Keratinocyte (primary cell): ENCODE measurements around the gene TMEM18. TPM values are rescaled to one million over a fixed set of nuclear protein-coding genes. Genes with fewer than 3 reads are reported as not detected.

Experiments
- DNase-seq: peaks from one replicate; pipeline ENCODE4 v3.0.0-alpha.2; 2011; ENCODE audit warnings: low read depth, missing footprints, low spot score
- FAIRE-seq: peaks from 2 replicates; lab custom pipeline; 2011; peaks lifted over from hg19 to GRCh38; lab: Jason Lieb, UNC
- H2AFZ ChIP-seq: 2 replicates; pipeline ENCODE4 v1.6.0; 2012; ENCODE audit warnings: low read length, control low read depth, inconsistent platforms; ENCODE audit not compliant: control insufficient read depth
- H3K27ac ChIP-seq: 2 replicates; pipeline ENCODE4 v1.5.1; 2011; ENCODE audit warnings: low read length; ENCODE audit not compliant: control insufficient read depth, insufficient read depth
- H3K27me3 ChIP-seq: 3 replicates; pipeline ENCODE4 v1.6.0; 2011; ENCODE audit warnings: low read length; ENCODE audit not compliant: control insufficient read depth, insufficient read depth; ENCODE audit errors: extremely low read depth
- H3K36me3 ChIP-seq, 2 experiments: 2 replicates in 1 of 2; 3 replicates in 1 of 2; pipeline ENCODE4 v1.5.1; 2011; ENCODE audit warnings: low read length in 2 of 2, mild to moderate bottlenecking in 1 of 2; ENCODE audit not compliant: control insufficient read depth in 2 of 2, insufficient read depth in 2 of 2; ENCODE audit errors: extremely low read depth in 1 of 2
- H3K4me1 ChIP-seq: 3 replicates; pipeline ENCODE4 v1.5.1; 2011; ENCODE audit warnings: low read length; ENCODE audit not compliant: control insufficient read depth, insufficient read depth; ENCODE audit errors: extremely low read depth
- H3K4me2 ChIP-seq: 3 replicates; pipeline ENCODE4 v1.6.0; 2011; ENCODE audit warnings: low read depth, low read length; ENCODE audit not compliant: control insufficient read depth, insufficient read depth; ENCODE audit errors: extremely low read depth
- H3K4me3 ChIP-seq, 3 experiments: fragments of 200-600 bp in 1 of 3; sonication (generic) in 1 of 3; 2 replicates in 2 of 3; 3 replicates in 1 of 3; pipeline ENCODE4 v1.5.1; 2011 to 2016; ENCODE audit warnings: low read length in 3 of 3, mild to moderate bottlenecking in 3 of 3, control low read depth in 2 of 3, inconsistent platforms in 1 of 3, low read depth in 1 of 3, mixed read lengths in 1 of 3, mixed run types in 1 of 3, moderate library complexity in 1 of 3; ENCODE audit not compliant: control insufficient read depth in 2 of 3, insufficient read depth in 2 of 3; ENCODE audit errors: extremely low read depth in 1 of 3
- H3K79me2 ChIP-seq: 2 replicates; pipeline ENCODE4 v1.6.0; 2012; ENCODE audit warnings: low read length; ENCODE audit not compliant: control insufficient read depth, insufficient read depth
- H3K9ac ChIP-seq: 3 replicates; pipeline ENCODE4 v1.6.0; 2011; ENCODE audit warnings: low read length; ENCODE audit not compliant: control insufficient read depth, insufficient read depth; ENCODE audit errors: extremely low read depth
- H3K9me1 ChIP-seq: 3 replicates; pipeline ENCODE4 v1.6.0; 2011; ENCODE audit warnings: low read length; ENCODE audit not compliant: control insufficient read depth, insufficient read depth; ENCODE audit errors: extremely low read depth
- H3K9me3 ChIP-seq: 2 replicates; pipeline ENCODE4 v1.5.1; 2012; ENCODE audit warnings: low read depth, low read length; ENCODE audit not compliant: control insufficient read depth
- H4K20me1 ChIP-seq: 3 replicates; pipeline ENCODE4 v1.6.0; 2011; ENCODE audit warnings: low read length; ENCODE audit not compliant: control insufficient read depth, insufficient read depth; ENCODE audit errors: extremely low read depth
- EZH2 ChIP-seq: IDR thresholded peaks from one replicate; pipeline ENCODE4 v1.6.1; 2012; ENCODE audit warnings: inconsistent platforms, mild to moderate bottlenecking, low read length, moderate library complexity
- dilution Hi-C: fragments of 300-500 bp; cut with MboI; formaldehyde crosslinking; loops from one replicate; pipeline ENCODE4 v1.7.0; 2020; ENCODE audit warnings: low sequenced_read_pairs; ENCODE audit not compliant: extremely low pct_ligation_motif_present
- polyA plus RNA-seq, 5 experiments: library from polyadenylated mRNA; depleted of rRNA in 3 of 5; stranded (reverse) in 3 of 5; stranded (forward) in 1 of 5; unstranded in 1 of 5; fragments of >200 nt; gene quantifications; 1 replicate in 1 of 5; 2 replicates in 3 of 5; 3 replicates in 1 of 5; pipeline versions ENCODE4 v1.2.1 to v1.2.3, GENCODE V29; 2011 to 2012; ENCODE audit warnings: missing spikeins in 2 of 5, low read depth in 1 of 5, low replicate concordance in 1 of 5
- TF ChIP-seq, protein P1 (sequence below), 3 experiments: IDR thresholded peaks in 1 of 3; conservative IDR thresholded peaks in 1 of 3; optimal IDR thresholded peaks in 1 of 3; 2 replicates in 2 of 3; 3 replicates in 1 of 3; pipeline versions ENCODE3 to v1.5.1; 2011; ENCODE audit warnings: low read length in 3 of 3, mild to moderate bottlenecking in 3 of 3, moderate library complexity in 2 of 3, control low read depth in 1 of 3, inconsistent platforms in 1 of 3; ENCODE audit not compliant: insufficient read depth in 2 of 3; ENCODE audit errors: extremely low read depth in 1 of 3

The TMEM18 gene
- polyA plus RNA-seq, 1 donor (not counting 4 experiments of a cell fraction or from before 2014, with no cell fraction given): 27.7 TPM

DNA sequence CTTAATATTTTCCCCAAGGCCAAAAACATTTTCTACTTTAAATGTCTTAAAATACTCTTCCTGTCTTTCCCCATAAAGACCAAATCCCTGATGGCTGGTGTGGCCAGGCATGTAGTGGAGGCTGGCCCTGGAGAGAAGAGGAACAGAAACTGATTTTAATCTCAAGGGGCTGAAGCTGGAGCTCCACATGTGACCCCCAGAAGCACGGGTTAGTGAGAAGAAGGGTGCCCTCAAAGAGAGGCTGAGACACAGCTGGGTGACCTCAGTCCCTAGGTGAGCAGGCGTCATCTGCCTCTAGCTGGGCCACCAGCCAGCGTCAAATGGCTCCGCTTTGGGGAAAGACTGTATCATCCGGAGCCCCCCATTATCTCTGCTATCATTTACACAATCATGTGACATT lies 19.3 kb upstream of the TMEM18 start:
- no peaks in the 10 kb centered on the region for H3K9me3 ChIP-seq
- H3K27me3 ChIP-seq: no peaks in the 10 kb centered on the region
- no peaks in the 10 kb centered on the region for H4K20me1 ChIP-seq
- H3K4me1 ChIP-seq: peaks cover 6% of the 10 kb centered on the region
- H3K27ac ChIP-seq: no peak overlapping the region
- DNase-seq: no peak
- no peak overlapping the region for H3K4me3 ChIP-seq
- dilution Hi-C loops: no loop called here
- no peaks in the 10 kb centered on the region for H3K36me3 ChIP-seq
- TF ChIP-seq EZH2: no peak
- TF ChIP-seq, protein P1, sequence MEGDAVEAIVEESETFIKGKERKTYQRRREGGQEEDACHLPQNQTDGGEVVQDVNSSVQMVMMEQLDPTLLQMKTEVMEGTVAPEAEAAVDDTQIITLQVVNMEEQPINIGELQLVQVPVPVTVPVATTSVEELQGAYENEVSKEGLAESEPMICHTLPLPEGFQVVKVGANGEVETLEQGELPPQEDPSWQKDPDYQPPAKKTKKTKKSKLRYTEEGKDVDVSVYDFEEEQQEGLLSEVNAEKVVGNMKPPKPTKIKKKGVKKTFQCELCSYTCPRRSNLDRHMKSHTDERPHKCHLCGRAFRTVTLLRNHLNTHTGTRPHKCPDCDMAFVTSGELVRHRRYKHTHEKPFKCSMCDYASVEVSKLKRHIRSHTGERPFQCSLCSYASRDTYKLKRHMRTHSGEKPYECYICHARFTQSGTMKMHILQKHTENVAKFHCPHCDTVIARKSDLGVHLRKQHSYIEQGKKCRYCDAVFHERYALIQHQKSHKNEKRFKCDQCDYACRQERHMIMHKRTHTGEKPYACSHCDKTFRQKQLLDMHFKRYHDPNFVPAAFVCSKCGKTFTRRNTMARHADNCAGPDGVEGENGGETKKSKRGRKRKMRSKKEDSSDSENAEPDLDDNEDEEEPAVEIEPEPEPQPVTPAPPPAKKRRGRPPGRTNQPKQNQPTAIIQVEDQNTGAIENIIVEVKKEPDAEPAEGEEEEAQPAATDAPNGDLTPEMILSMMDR (optimal IDR thresholded peaks at IDR 0.05 in 1 of 3, IDR thresholded peaks at IDR 0.05 in 1 of 3, conservative IDR thresholded peaks at IDR 0.05 in 1 of 3; ENCODE audit: extremely low read depth in 1 of 3, insufficient read depth in 2 of 3, low read length in 3 of 3): no peak
- H3K9ac ChIP-seq: no peak overlapping the region
- no peak overlapping the region for H3K4me2 ChIP-seq
- no peak for FAIRE-seq
- H3K79me2 ChIP-seq: no peaks in the 10 kb centered on the region
- H3K9me1 ChIP-seq: no peaks in the 10 kb centered on the region
- no peak overlapping the region for H2AFZ ChIP-seq

DNA sequence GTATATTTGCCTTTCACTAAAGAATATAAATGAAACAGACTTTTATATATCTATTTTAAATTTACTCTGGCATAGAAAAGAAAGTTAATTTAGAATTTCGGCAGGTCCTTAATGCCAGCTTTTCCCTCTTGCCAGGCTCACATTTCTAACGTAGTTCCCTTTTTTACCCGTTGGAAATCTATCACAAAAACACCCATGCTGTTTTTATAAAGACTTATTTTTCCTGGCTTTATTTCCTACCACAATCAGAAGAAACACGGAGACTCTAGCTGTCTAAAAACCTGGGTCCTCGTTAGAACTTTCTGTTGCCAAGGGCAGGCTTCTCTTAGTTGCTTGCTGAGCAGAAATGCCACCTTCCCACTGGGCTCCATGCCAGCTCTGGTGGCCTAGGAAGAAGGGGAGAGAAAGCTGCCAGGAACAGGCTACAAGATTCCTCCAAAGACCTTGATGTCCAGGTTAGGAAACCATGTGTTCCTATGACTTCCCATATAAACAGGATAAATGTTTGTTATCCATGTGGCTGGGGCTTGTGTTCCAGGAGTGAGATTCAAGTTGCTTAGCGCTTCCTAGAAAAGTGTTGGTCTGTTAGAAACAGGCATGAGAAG lies 17.8 kb upstream of the TMEM18 start:
- no peaks in the 10 kb centered on the region for H4K20me1 ChIP-seq
- no peaks in the 10 kb centered on the region for H3K27me3 ChIP-seq
- DNase-seq: no peak
- H3K9me3 ChIP-seq: no peaks in the 10 kb centered on the region
- no peak overlapping the region for H3K9ac ChIP-seq
- H3K27ac ChIP-seq: no peak overlapping the region
- no peak overlapping the region for H3K4me2 ChIP-seq
- TF ChIP-seq EZH2: no peak
- TF ChIP-seq, protein P1 (optimal IDR thresholded peaks at IDR 0.05 in 1 of 3, IDR thresholded peaks at IDR 0.05 in 1 of 3, conservative IDR thresholded peaks at IDR 0.05 in 1 of 3; ENCODE audit: extremely low read depth in 1 of 3, insufficient read depth in 2 of 3, low read length in 3 of 3): no peak
- H3K36me3 ChIP-seq: no peaks in the 10 kb centered on the region
- H3K4me1 ChIP-seq: peaks cover 6% of the 10 kb centered on the region
- no peak overlapping the region for H2AFZ ChIP-seq
- no peak overlapping the region for H3K4me3 ChIP-seq
- H3K9me1 ChIP-seq: no peaks in the 10 kb centered on the region
- no peak for FAIRE-seq
- dilution Hi-C loops: no loop called here
- H3K79me2 ChIP-seq: no peaks in the 10 kb centered on the region
